ENCODE measurements around the gene VPS36. TPM values are rescaled to one million over a fixed set of nuclear protein-coding genes. Genes with fewer than 3 reads are reported as not detected.

VPS36 gene
- total and polyA plus RNA-seq, 2 of the 13 experiments (the other 11 are each of a cell fraction or from before 2014, with no cell fraction given), result 17.2 to 22.4 TPM

- TF ChIP-seq GMEB2 (CRISPR knock-in tag; IDR thresholded peaks at IDR 0.05; ENCODE audit: low read depth) (no peak), KLF6 (CRISPR knock-in tag; IDR thresholded peaks at IDR 0.05) (peak; percentile 59; the same call in 1 of the 2 replicates), THRA (CRISPR knock-in tag; IDR thresholded peaks at IDR 0.05; ENCODE audit: borderline replicate concordance) (peak; percentile 64; the same call in 1 of the 2 replicates), TSC22D2 (CRISPR knock-in tag; IDR thresholded peaks at IDR 0.05; ENCODE audit: borderline replicate concordance) (no peak), ZNF33A (CRISPR knock-in tag; IDR thresholded peaks at IDR 0.05; ENCODE audit: borderline replicate concordance) (no peak), FOXM1 (CRISPR knock-in tag; IDR thresholded peaks at IDR 0.05) (no peak), ATM (IDR thresholded peaks at IDR 0.05; ENCODE audit: borderline replicate concordance) (no peak), SIX1 (CRISPR knock-in tag; IDR thresholded peaks at IDR 0.05; ENCODE audit: borderline replicate concordance) (no peak), ZSCAN12 (CRISPR knock-in tag; IDR thresholded peaks at IDR 0.05) (0 out of 2 replicates have a peak, but pooled peaks have one; percentile 41), AKNA (CRISPR knock-in tag; IDR thresholded peaks at IDR 0.05; ENCODE audit: borderline replicate concordance) (no peak), RXRB (CRISPR knock-in tag; IDR thresholded peaks at IDR 0.05; ENCODE audit: borderline replicate concordance) (0 out of 2 replicates have a peak, but pooled peaks have one; percentile 59), BRD4 (CRISPR knock-in tag; IDR thresholded peaks at IDR 0.05) (peak; percentile 67; the same call in 1 of the 2 replicates), RERE (CRISPR knock-in tag; IDR thresholded peaks at IDR 0.05; ENCODE audit: low read depth) (no peak), SCMH1 (CRISPR knock-in tag; IDR thresholded peaks at IDR 0.05; ENCODE audit: borderline replicate concordance) (no peak), TEAD3 (CRISPR knock-in tag; optimal IDR thresholded peaks at IDR 0.05; ENCODE audit: borderline replicate concordance) (peak; percentile 52)
Measured at GRCh38 chr13:52450012-52450792, at the start of gene VPS36 (continued).

Data from HepG2 (cell line).